Pancreas (tissue), 10 donors: Measurements from ENCODE around the gene LRRC45. TPM values are rescaled to one million over a fixed set of nuclear protein-coding genes. Genes with fewer than 3 reads are reported as not detected.
A peak's percentile ranks its signal among the peaks of the same experiment; 100 is the strongest.

Experiments used
- ATAC-seq, 4 donors: fragments of 200-7000 bp; cut with Tn5 transposase; one replicate each; pipeline versions ENCODE4 v1.8.0 to v1.9.1; 2020; ENCODE audit warnings: mild to moderate bottlenecking in 4 of 4, moderate library complexity in 4 of 4
- DNase-seq, 6 donors: peaks; one replicate each; pipeline ENCODE4 v3.0.0-alpha.2; 2020
- FAIRE-seq: peaks from 2 replicates; lab custom pipeline; 2012; peaks lifted over from hg19 to GRCh38; lab: Jason Lieb, UNC
- H3K27ac ChIP-seq, 4 donors: fragments of 200-600 bp; sonication (generic); 1 replicate in 3 of 4; 2 replicates in 1 of 4; pipeline versions ENCODE4 v1.5.0 to v1.8.0; 2020
- H3K27me3 ChIP-seq, 4 donors: fragments of 200-600 bp; one replicate each; pipeline ENCODE4 v1.8.0; 2021
- H3K36me3 ChIP-seq, 3 donors: fragments of 200-600 bp; sonication (generic) in 1 of 3; one replicate each; pipeline versions ENCODE4 v1.5.0 to v1.8.0; 2020 to 2021
- H3K4me1 ChIP-seq, 3 donors: fragments of 200-600 bp; one replicate each; pipeline ENCODE4 v1.8.0; 2021
- H3K4me3 ChIP-seq, 4 donors: fragments of 200-600 bp; sonication (generic) in 2 of 4; one replicate each; pipeline versions ENCODE4 v1.5.0 to v1.8.0; 2020 to 2021
- H3K9me3 ChIP-seq, 4 donors: fragments of 200-600 bp; one replicate each; pipeline ENCODE4 v1.8.0; 2021
- WGBS, 2 donors: extraction: QIAGEN DNeasy Blood & Tissue Kit; methylation state at CpG; one replicate each; pipeline ENCODE4 v1.1.7; 2013; 5-methylcytosine and 5-hydroxymethylcytosine counted together
- intact Hi-C, 3 donors: fragments of 100-400 bp; cut with DNase I; formaldehyde crosslinking; loops; one replicate each; pipeline versions ENCODE4 v1.11.1 to v1.14.2; 2022
- polyA plus RNA-seq, 2 donors: library from polyadenylated mRNA; stranded (reverse); fragments of 200-250 nt; gene quantifications; one replicate each; pipeline ENCODE4 v1.2.3, GENCODE V29; 2013
- total RNA-seq, 6 donors: library from RNA; stranded (reverse); fragmentation: NEBNext Ultra II Directional in 4 of 6; extraction: Animal tissue kit (Norgen Biotek cat#: 25700) in 4 of 6; gene quantifications; one replicate each; pipeline versions ENCODE4 v1.2.1 to v1.2.4, GENCODE V29; 2021 to 2023
- TF ChIP-seq, protein P1 (sequence below), 4 donors: fragments of 200-600 bp; sonication (generic) in 3 of 4; IDR thresholded peaks; one replicate each; pipeline versions ENCODE4 v1.5.0 to v1.8.0; 2021; ENCODE audit warnings: antibody characterized with exemption in 4 of 4
- donor health status: healthy with polysubstance abuse.
- donor health status: DM: no; HTN: no; CAD: no; lungs with moderate emphysema.
- donor health status: DM: no; HTN: no; CAD: no.
- donor health status: control.
- donor health status: control.
- donor health status: Bipolar disorder and iron deficiency.
- donor health status: DM: yes; HTN: yes; CAD: no.
- donor health status: DM: no; HTN: no; CAD: no.
- donor health status: DM: no; HTN: no; CAD: no.
- donor health status: DM: yes; HTN: yes; CAD: no.

LRRC45 gene
- total and polyA plus RNA-seq, 8 donors = 5.3 to 21.6 (median 7.0) TPM

GRCh38 chr17:82076785-82077591 lies 53.9 kb downstream of the LRRC45 start:
- peaks cover 0 to 7% (median 0%) of the 10 kb centered on the region in 3 donors for H3K36me3 ChIP-seq
- TF ChIP-seq, protein P1, sequence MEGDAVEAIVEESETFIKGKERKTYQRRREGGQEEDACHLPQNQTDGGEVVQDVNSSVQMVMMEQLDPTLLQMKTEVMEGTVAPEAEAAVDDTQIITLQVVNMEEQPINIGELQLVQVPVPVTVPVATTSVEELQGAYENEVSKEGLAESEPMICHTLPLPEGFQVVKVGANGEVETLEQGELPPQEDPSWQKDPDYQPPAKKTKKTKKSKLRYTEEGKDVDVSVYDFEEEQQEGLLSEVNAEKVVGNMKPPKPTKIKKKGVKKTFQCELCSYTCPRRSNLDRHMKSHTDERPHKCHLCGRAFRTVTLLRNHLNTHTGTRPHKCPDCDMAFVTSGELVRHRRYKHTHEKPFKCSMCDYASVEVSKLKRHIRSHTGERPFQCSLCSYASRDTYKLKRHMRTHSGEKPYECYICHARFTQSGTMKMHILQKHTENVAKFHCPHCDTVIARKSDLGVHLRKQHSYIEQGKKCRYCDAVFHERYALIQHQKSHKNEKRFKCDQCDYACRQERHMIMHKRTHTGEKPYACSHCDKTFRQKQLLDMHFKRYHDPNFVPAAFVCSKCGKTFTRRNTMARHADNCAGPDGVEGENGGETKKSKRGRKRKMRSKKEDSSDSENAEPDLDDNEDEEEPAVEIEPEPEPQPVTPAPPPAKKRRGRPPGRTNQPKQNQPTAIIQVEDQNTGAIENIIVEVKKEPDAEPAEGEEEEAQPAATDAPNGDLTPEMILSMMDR (IDR thresholded peaks at IDR 0.05) = no peak
- no peaks in the 10 kb centered on the region for H3K27me3 ChIP-seq
- 80% methylated on average over 20 to 21 of the region's 21 CpGs for WGBS, 2 donors
- DNase-seq = peak in 1 of 6 donors; percentile 62
- no peak for FAIRE-seq
- intact Hi-C loops = no loop called here
- H3K4me3 ChIP-seq = no peak overlapping the region
- H3K9me3 ChIP-seq = no peaks in the 10 kb centered on the region
- no peak overlapping the region for H3K27ac ChIP-seq
- ATAC-seq = peak in 2 of 4 donors; percentile 4 to 24
- no peaks in the 10 kb centered on the region for H3K4me1 ChIP-seq

DNA sequence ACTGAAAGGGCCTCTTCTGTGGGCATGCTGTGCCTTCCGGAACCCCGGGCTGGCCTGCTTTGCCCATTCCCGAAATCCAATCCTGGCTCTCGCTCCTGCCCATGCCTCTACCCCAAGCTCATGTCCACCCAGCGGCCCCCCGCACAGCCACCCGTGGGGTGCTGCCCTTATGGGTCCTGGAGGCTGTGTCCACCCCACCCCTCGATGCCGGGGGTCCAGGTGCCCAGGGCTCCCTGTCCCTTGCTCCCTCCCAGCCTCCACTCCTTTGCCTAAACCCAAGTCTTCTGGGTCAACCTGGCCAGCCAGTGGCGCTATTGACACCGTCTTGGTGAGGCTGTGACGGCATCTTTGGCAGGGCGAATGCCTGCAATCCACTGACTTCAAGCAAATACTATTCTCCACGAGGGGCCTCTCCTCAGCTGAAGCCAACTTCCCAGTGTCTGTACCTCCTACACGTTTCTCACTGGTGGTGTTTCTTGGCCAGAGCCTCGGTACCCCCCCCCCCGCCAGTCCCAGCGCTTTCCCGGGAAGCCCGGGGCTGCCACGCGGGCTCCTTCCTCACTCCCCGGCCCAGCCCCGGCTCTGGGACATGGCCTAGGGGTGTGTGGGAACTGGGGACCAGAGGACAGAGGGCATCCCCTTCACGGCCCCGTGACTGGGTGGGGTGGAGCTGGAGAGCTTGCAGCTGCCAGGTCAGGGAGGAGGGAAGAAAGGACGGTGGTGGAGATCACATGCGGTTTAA lies 54.7 kb downstream of the LRRC45 start:
- 78 to 79% methylated on average over 25 to 28 of the region's 28 CpGs for WGBS, 2 donors
- Histone ChIP-seq H3K27me3 (no peaks in the 10 kb centered on the region), H3K36me3 (peaks cover 0 to 15% (median 4%) of the 10 kb centered on the region in 3 donors), H3K9me3 (no peaks in the 10 kb centered on the region), H3K4me3 (no peak overlapping the region), H3K27ac (no peak overlapping the region), H3K4me1 (no peaks in the 10 kb centered on the region)
- ATAC-seq (peak in 3 of 4 donors; percentile 5 to 27 (median 9)), FAIRE-seq (no peak), DNase-seq (peak in 1 of 6 donors; percentile 65)
- intact Hi-C loops = no loop called here
- TF ChIP-seq, protein P1 (IDR thresholded peaks at IDR 0.05) = no peak

GRCh38 chr17:82078433-82078832 lies 55.3 kb downstream of the LRRC45 start:
- H3K4me3 ChIP-seq = no peak overlapping the region
- no peak for FAIRE-seq
- no peaks in the 10 kb centered on the region for H3K27me3 ChIP-seq
- no peaks in the 10 kb centered on the region for H3K9me3 ChIP-seq
- H3K4me1 ChIP-seq = no peaks in the 10 kb centered on the region
- no peak overlapping the region for H3K27ac ChIP-seq
- 95 to 96% methylated on average over 18 of the region's 18 CpGs for WGBS, 2 donors
- intact Hi-C loops = no loop called here
- no peak for ATAC-seq
- H3K36me3 ChIP-seq = peaks cover 0 to 22% (median 4%) of the 10 kb centered on the region in 3 donors
- DNase-seq = peak in 1 of 6 donors; percentile 60
- TF ChIP-seq, protein P1 (IDR thresholded peaks at IDR 0.05) = no peak

DNA sequence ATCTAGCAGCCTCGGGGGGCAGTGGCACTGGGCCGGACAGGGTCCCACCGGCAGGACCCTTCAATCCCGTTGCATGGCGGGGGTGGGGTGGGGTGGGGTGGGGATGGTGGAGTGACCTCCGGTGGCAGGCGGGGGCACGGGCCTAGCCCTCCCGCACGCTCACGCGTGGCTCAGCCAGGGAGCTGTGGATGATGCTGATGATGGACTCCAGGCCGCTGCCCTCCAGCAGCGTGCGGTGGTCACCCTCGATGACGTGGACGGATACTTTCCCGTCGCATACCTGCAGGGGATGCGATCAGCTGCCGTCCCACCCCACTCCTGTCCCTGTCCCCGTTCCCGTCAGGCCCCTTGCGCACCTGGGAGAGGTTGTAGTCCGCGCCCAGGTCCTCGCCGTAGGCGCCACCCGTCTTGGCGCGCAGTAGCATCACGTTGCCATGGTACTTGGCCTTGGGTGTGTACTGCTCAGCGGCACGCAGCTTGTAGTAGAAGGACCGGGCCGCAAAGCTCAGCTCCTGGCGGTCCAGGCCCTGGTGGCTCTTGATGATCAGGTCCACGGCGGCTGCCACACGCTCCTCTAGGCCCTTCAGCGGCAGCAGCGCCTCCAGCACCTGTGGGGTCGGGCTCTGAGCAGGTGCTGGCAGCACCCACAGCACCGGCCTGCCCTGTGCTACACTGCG lies 56.0 kb downstream of the LRRC45 start:
- Histone ChIP-seq H3K9me3 (no peaks in the 10 kb centered on the region), H3K27me3 (no peaks in the 10 kb centered on the region), H3K36me3 (peaks cover 0 to 29% (median 6%) of the 10 kb centered on the region in 3 donors), H3K4me1 (no peaks in the 10 kb centered on the region), H3K4me3 (no peak overlapping the region), H3K27ac (no peak overlapping the region)
- FAIRE-seq (no peak), ATAC-seq (no peak), DNase-seq (peak in 1 of 6 donors; percentile 64)
- TF ChIP-seq, protein P1 (IDR thresholded peaks at IDR 0.05) = no peak
- intact Hi-C loops = no loop called here
- WGBS, 2 donors = 94% methylated on average over 47 of the region's 47 CpGs
